Heart left ventricle (tissue), 16 donors: ENCODE results near the gene NR1H2. TPM values are rescaled to one million over a fixed set of nuclear protein-coding genes. Genes with fewer than 3 reads are reported as not detected.
"Not testable (repeated sequence)": the region's sequence is repeated elsewhere in the genome, so short reads cannot be mapped to it uniquely, and the experiment has no call there.

ENCODE experiments used
- ATAC-seq, 4 donors: fragments of 200-7000 bp; cut with Tn5 transposase; one replicate each; pipeline ENCODE4 v1.9.1; 2020 to 2022; ENCODE audit warnings: moderate library complexity in 4 of 4, mild to moderate bottlenecking in 3 of 4, moderate number of reproducible peaks in 1 of 4
- DNase-seq, 5 donors: peaks; one replicate each; pipeline ENCODE4 v3.0.0-alpha.2; 2020
- H3K27ac ChIP-seq, 12 donors: fragments of 200-600 bp; sonication (generic) in 4 of 12; one replicate each; pipeline versions ENCODE4 v1.5.0 to v1.8.0; 2016 to 2022; ENCODE audit warnings: mild to moderate bottlenecking in 2 of 12
- H3K27me3 ChIP-seq, 9 donors: fragments of 200-600 bp; sonication (generic) in 2 of 9; one replicate each; pipeline versions ENCODE4 v1.5.1 to v1.8.0; 2016 to 2022; ENCODE audit warnings: mild to moderate bottlenecking in 3 of 9
- H3K36me3 ChIP-seq, 9 donors: fragments of 200-600 bp; sonication (generic) in 2 of 9; one replicate each; pipeline versions ENCODE4 v1.5.0 to v1.8.0; 2018 to 2022; ENCODE audit warnings: mild to moderate bottlenecking in 2 of 9
- H3K4me1 ChIP-seq, 12 donors: fragments of 200-600 bp; sonication (generic) in 4 of 12; one replicate each; pipeline versions ENCODE4 v1.5.0 to v1.8.0; 2016 to 2022; ENCODE audit warnings: mild to moderate bottlenecking in 3 of 12
- H3K4me3 ChIP-seq, 12 donors: fragments of 200-600 bp; sonication (generic) in 4 of 12; one replicate each; pipeline versions ENCODE4 v1.5.0 to v1.8.0; 2017 to 2022; ENCODE audit warnings: mild to moderate bottlenecking in 9 of 12, moderate library complexity in 4 of 12
- H3K9me3 ChIP-seq, 12 donors: fragments of 200-600 bp; sonication (generic) in 4 of 12; one replicate each; pipeline versions ENCODE4 v1.5.0 to v1.8.0; 2016 to 2022; ENCODE audit warnings: mild to moderate bottlenecking in 1 of 12
- CTCF ChIP-seq, 12 donors: fragments of 200-600 bp; sonication (generic) in 4 of 12; IDR thresholded peaks; one replicate each; pipeline versions ENCODE4 v1.5.0 to v1.8.0; 2018 to 2022; ENCODE audit warnings: antibody characterized with exemption in 12 of 12, mild to moderate bottlenecking in 5 of 12
- POLR2A ChIP-seq, 2 donors: fragments of 450-650 bp; IDR thresholded peaks; one replicate each; pipeline ENCODE4 v1.6.1; 2017; ENCODE audit warnings: antibody characterized with exemption in 2 of 2, mild to moderate bottlenecking in 2 of 2, moderate library complexity in 2 of 2
- WGBS, 4 donors: extraction: QIAGEN DNeasy Blood & Tissue Kit in 2 of 4; methylation state at CpG; one replicate each; pipeline versions ENCODE4 v1.1.5 to v1.1.7; 2013 to 2018; 5-methylcytosine and 5-hydroxymethylcytosine counted together
- intact Hi-C, 10 donors: fragments of 100-400 bp; cut with DNase I; formaldehyde crosslinking; loops; one replicate each; pipeline versions ENCODE4 v1.11.1 to v1.14.2; 2022
- polyA plus RNA-seq, 2 donors: library from polyadenylated mRNA; stranded (reverse); fragments of 200-250 nt; gene quantifications; one replicate each; pipeline ENCODE4 v1.2.3, GENCODE V29; 2013
- total RNA-seq, 9 donors: library from RNA; depleted of rRNA in 2 of 9; stranded (reverse); fragments of >200 nt in 2 of 9; fragmentation: NEBNext Ultra II Directional in 3 of 9; extraction: Animal tissue kit (Norgen Biotek cat#: 25700) in 3 of 9; gene quantifications; one replicate each; pipeline versions ENCODE4 v1.1.0 to v1.2.4, GENCODE V29; 2016 to 2023
- donor health status: ischemic (EF 13 %, LVEDD 7.1; RV severe dilation, severe dysfunction).
- donor health status: healthy with polysubstance abuse.
- donor health status: DM: no; HTN: yes; CAD: no.
- donor health status: DM: no; HTN: no; CAD: no.
- donor health status: ischemic (EF 25% LVEDD 6.9; RV normal size, moderate dysfunction).
- donor health status: ischemic (EF 25% LVEDD 5.7; RV mildly dilated, moderate dysfunction).
- donor health status: healthy.
- donor health status: DM: yes; HTN: yes; CAD: no.
- donor health status: ischemic (EF 35%, LVEDD 5.7; RV mildly dilated, moderate dysfunction).
- donor health status: nonischemic (EF 11% LVEDD 7.7; RV severe dilation, severe dysfunction).
- donor health status: DM: yes; HTN: yes; CAD: no.
- donor health status: PGD.
- donor health status: ischemic (EF 29% LVEDD 5.4; RV normal size, mild dysfunction).
- donor health status: nonischemic (EF 23%, LVEDD 6.1; RV moderate dilation, normal function).

NR1H2 gene
- total and polyA plus RNA-seq, 11 donors: 66.2 to 162 (median 91.5) TPM

- DNase-seq: peak in 2 of 5 donors; percentile 32 to 60
- Histone ChIP-seq H3K36me3 (no peaks in the 10 kb centered on the region), H3K4me3 (no peak overlapping the region), H3K27me3 (peaks cover 0 to 41% (median 15%) of the 10 kb centered on the region in 9 donors), H3K27ac (no peak overlapping the region), H3K9me3 (no peaks in the 10 kb centered on the region), H3K4me1 (peaks cover 0 to 33% (median 11%) of the 10 kb centered on the region in 12 donors)
- intact Hi-C loops: no loop called here
- WGBS, 4 donors: 90 to 96% (median 94%) methylated on average over 12 of the region's 12 CpGs
- ATAC-seq: no peak
- no peak for TF ChIP-seq POLR2A (IDR thresholded peaks at IDR 0.05)
These were observed 41.4 kb upstream of the NR1H2 start for GRCh38 chr19:50334741-50335421.

GRCh38 chr19:50337031-50337430 lies 39.2 kb upstream of the NR1H2 start:
- not testable (repeated sequence) for H3K36me3 ChIP-seq

GRCh38 chr19:50340331-50340730 lies 35.9 kb upstream of the NR1H2 start:
- TF ChIP-seq POLR2A (IDR thresholded peaks at IDR 0.05) (no peak), CTCF (IDR thresholded peaks at IDR 0.05) (no peak)
- ATAC-seq (no peak), DNase-seq (no peak)
- peaks cover 0 to 28% (median 0%) of the 10 kb centered on the region in 12 donors for H3K4me1 ChIP-seq
- intact Hi-C loops: no loop called here
- no peak overlapping the region for H3K4me3 ChIP-seq
- no peak overlapping the region for H3K27ac ChIP-seq
- no peaks in the 10 kb centered on the region for H3K36me3 ChIP-seq
- peaks cover 0 to 15% (median 4%) of the 10 kb centered on the region in 12 donors for H3K9me3 ChIP-seq
- no peaks in the 10 kb centered on the region for H3K27me3 ChIP-seq

More at GRCh38 chr19:50337031-50337430, 39.2 kb upstream of the NR1H2 start:
- intact Hi-C loops, H3K4me3 ChIP-seq, H3K27ac ChIP-seq, H3K9me3 ChIP-seq, ATAC-seq: not testable (repeated sequence)
- peak in 1 of 5 donors; percentile 14 for DNase-seq
- peaks cover 0 to 42% (median 8%) of the 10 kb centered on the region in 12 donors for H3K4me1 ChIP-seq
- peaks cover 0 to 23% (median 10%) of the 10 kb centered on the region in 9 donors for H3K27me3 ChIP-seq
- WGBS, 4 donors: 78 to 88% (median 87%) methylated on average over 6 of the region's 6 CpGs

- intact Hi-C loops: no loop called here
- peaks cover 0 to 28% (median 0%) of the 10 kb centered on the region in 12 donors for H3K4me1 ChIP-seq
- DNase-seq: no peak
- no peak for TF ChIP-seq POLR2A (IDR thresholded peaks at IDR 0.05)
- TF ChIP-seq CTCF (IDR thresholded peaks at IDR 0.05): no peak
- no peaks in the 10 kb centered on the region for H3K36me3 ChIP-seq
- H3K9me3 ChIP-seq: peaks cover 0 to 19% (median 4%) of the 10 kb centered on the region in 12 donors
- ATAC-seq: peak in 1 of 4 donors; percentile 47
- H3K4me3 ChIP-seq: no peak overlapping the region
- no peaks in the 10 kb centered on the region for H3K27me3 ChIP-seq
- no peak overlapping the region for H3K27ac ChIP-seq
- WGBS, 4 donors: 85 to 93% (median 91%) methylated on average over 3 of the region's 3 CpGs
These were observed 35.1 kb upstream of the NR1H2 start for GRCh38 chr19:50341091-50341564.

- intact Hi-C loops: no loop called here
- Histone ChIP-seq H3K4me3 (peak overlapping the region in 2 of 12 donors; percentile 1 to 23), H3K9me3 (peaks cover 0 to 19% (median 4%) of the 10 kb centered on the region in 12 donors), H3K4me1 (peaks cover 0 to 28% (median 0%) of the 10 kb centered on the region in 12 donors), H3K27me3 (no peaks in the 10 kb centered on the region), H3K27ac (peak overlapping the region in 1 of 12 donors; percentile 15), H3K36me3 (no peaks in the 10 kb centered on the region)
- no peak for DNase-seq
- TF ChIP-seq POLR2A (IDR thresholded peaks at IDR 0.05): no peak
- TF ChIP-seq CTCF (IDR thresholded peaks at IDR 0.05): no peak
- ATAC-seq: no peak
- 73 to 80% (median 75%) methylated on average over 8 of the region's 8 CpGs for WGBS, 4 donors
These were observed 31.5 kb upstream of the NR1H2 start for GRCh38 chr19:50344661-50345318.

- DNase-seq, H3K27ac ChIP-seq, H3K36me3 ChIP-seq, intact Hi-C loops, H3K4me3 ChIP-seq, H3K27me3 ChIP-seq, H3K4me1 ChIP-seq, ATAC-seq: not testable (repeated sequence)
- 76 to 89% (median 79%) methylated on average over 8 of the region's 8 CpGs for WGBS, 4 donors
- peaks cover 0 to 15% (median 3%) of the 10 kb centered on the region in 12 donors for H3K9me3 ChIP-seq
These were observed 29.1 kb upstream of the NR1H2 start for GRCh38 chr19:50347089-50347581.
